Left renal cortex interstitium (tissue), 4 donors: ENCODE results near the gene S1PR1. TPM values are rescaled to one million over a fixed set of nuclear protein-coding genes. Genes with fewer than 3 reads are reported as not detected.

Experiments
- DNase-seq, 4 donors: peaks; one replicate each; pipeline ENCODE4 v3.0.0-alpha.2; 2013; ENCODE audit warnings: low read depth in 4 of 4, low spot score in 2 of 4, missing footprints in 1 of 4
- polyA plus RNA-seq, 4 donors: library from polyadenylated mRNA; unstranded; fragments of 120-200 nt; gene quantifications; one replicate each; pipeline ENCODE4 v1.2.1, GENCODE V29; 2013; ENCODE audit not compliant: insufficient read length in 4 of 4

The S1PR1 gene
- polyA plus RNA-seq, 4 donors: 17.8 to 22.0 (median 20.4) TPM

GRCh38 chr1:101278238-101278637 is 41.4 kb downstream of the S1PR1 start:
- no peak for DNase-seq

DNA sequence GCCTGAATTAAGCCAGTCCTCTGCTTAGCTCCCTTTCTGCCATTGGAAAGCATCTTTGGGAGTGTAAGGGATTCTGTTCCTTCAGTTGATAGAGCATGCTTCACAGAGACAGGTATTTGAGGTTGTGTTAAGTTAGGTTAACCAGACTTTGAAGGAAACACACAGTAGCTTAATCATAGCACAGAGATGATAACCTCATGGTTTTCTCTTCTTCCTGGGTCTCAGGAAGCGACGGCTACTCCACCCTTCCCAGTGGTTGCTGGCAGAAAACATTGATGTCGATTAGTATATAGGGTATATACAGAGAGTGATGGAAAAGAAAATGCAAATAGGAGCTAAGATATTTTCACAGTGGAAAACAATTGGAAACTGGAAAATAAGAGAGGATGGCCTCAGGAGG is 42.0 kb downstream of the S1PR1 start:
- no peak for DNase-seq

- no peak for DNase-seq
Observed at GRCh38 chr1:101280049-101280592, 43.3 kb downstream of the S1PR1 start.

DNA sequence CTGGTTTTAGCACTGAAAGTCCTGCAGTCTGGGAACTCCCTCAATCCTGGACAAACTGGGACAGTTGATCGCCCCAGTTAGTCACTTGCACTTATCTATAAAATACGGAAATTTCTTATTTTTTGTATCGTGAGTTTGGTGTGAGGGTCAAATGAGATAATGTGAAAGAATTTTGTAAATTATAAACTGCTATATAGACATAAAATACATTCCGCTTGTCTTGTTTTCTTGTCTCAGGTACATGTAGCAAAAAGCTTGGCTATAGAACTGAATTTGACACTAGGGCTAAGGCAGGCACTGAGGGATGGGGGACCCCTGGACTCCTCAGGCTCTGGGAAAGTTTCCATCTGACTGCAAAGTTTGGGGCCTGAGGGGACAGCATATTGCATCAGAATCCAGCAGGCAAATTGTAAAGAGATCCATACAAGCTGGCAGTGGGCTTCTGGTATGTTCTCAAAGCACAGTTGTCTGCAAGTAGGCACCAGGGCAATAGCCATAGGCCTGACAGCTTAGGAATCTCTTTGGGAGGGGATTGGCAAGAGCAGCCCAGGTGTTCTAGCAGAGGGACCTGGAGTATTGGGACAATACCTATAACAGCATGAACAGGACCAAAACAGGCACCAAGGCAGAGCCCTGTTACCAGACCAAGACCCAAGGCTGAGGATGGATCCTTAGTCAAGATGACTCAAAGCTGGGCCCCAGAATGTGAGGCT is 44.3 kb downstream of the S1PR1 start:
- DNase-seq: no peak

DNA sequence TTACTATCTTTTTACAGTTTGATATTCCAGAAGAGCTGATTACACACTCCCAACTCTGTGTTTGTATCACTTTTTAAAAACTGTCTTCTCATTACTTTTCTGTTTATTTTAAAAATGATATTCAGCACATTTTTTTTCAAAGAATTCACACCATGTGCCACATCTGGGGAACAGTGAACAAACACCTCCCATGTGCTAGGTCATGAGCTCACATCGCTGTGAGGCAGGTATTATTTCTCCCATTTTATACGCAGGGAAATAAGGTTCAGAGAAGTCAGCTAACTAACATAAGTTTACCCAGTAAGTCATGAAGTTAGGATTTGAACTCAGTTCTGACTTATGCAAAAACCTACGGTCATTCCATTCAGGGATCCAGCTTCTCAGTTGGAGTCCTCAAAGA is 44.9 kb downstream of the S1PR1 start:
- no peak for DNase-seq

- DNase-seq: no peak
Observed at GRCh38 chr1:101282314-101283038, 45.7 kb downstream of the S1PR1 start.

DNA sequence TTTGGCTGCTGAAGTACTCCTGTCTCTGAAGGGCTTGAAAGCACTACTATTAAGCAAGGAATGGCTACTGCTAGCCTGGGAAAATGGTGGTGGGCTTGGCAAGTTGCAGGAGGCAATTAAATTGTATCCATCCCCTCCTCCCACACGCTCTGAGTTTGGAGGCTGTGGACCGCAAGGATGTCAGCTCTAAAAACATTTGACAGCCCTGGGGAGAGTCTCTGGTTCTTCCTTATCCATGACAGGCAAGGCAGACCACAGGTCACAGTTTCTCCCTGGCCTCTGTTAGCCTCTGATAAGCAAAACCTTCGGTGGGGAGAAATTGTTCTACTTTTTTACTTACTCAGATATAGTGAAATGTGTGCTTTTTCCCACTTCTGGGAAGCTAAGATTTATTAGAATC is 46.6 kb downstream of the S1PR1 start:
- DNase-seq: no peak

- no peak for DNase-seq
Observed at GRCh38 chr1:101284021-101284420, 47.2 kb downstream of the S1PR1 start.

DNA sequence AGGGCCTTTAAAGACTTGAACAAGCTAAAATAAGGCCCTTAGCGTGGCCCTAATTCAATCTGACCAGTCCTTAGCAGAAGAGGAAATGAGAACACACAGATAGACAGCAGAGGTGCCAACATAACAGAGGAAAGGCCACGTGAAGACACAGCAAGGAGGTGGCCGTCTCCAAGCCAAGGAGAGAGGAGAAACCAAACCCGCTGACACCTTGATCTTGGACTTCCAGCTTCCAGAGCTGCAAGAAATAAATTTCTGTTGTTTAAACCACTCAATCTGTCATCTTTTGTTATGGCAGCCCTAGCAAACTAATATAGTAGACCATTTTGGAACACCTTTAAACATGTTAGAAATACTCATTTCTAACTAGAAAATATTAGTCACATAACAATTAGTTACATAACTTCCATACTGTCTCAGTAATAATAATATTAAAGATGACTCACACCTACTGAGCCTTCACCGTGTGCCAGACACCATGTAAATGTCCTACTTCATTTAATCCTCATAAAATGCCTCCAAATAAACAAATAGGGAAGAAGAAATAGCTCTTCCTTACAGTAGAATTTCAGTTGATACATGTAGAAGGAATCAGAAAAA is 47.9 kb downstream of the S1PR1 start:
- DNase-seq: no peak

DNA sequence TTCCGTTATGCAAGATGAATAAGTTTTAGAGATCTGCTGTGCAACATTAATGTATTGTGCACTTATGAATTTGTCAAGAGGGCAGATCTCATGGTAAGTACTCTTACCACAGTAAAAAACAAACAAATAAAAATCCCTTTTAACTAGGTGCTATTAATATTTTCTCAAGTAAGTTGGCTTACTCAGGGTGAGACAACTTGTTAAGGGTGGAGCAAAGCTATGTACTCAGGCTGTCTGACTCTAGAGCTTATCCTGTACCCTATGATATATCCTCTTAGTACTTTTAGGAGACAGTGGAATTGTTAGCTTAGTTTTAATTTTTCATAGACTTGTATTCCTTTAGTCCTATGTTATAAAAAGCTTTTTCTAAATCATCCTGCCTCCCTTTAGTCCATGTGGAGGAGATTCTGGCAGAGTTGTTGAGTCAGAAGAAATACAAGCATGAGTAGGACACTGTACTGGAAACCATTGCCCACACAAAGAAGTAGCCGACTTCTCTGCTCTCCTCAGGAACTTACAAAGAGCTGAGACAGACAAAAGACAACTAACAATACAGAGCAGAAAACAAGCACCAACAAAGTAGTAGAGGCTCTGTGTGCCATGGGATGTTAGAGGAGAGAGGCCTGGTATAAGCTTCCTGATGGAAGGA is 49.2 kb downstream of the S1PR1 start:
- no peak for DNase-seq

DNA sequence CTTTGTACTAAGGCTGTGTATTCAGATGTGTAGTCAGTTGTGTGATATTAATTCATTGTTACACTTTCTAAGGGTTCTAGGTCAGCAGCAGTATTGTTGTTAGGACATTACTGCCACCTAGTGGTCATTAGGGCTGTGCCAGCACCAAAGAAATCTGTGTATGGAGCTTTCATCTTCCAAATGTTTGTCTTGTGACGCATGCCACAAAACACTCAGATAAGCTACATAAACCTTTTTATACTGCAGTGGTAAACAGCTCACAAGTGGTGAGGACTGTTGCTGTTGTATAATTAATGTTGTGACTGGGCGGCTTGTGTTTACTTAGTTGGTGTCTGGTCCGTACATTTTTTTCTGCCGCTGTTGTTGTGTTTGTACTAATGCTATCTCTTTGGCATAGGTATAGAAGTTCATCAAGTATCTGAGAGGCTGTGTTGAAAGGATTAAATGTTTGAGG is 51.7 kb downstream of the S1PR1 start:
- peak in 3 of 4 donors; percentile 41 to 60 (median 57) for DNase-seq

GRCh38 chr1:101290119-101290921 is 53.5 kb downstream of the S1PR1 start:
- DNase-seq: no peak

Other genes with a start within 250 kb of the S1PR1 start
- gene DPH5, start 211.2 kb upstream of the S1PR1 start, polyA plus RNA-seq: 10 to 100 TPM; 48.9 to 67.2 (median 56.9) TPM